Lung (tissue), 12 donors: ENCODE data around the gene B4GALT6. TPM values are rescaled to one million over a fixed set of nuclear protein-coding genes. Genes with fewer than 3 reads are reported as not detected.

ENCODE experiments used
- ATAC-seq: fragments of 200-7000 bp; cut with Tn5 transposase; one replicate; pipeline ENCODE4 v1.9.1; 2020; ENCODE audit warnings: moderate number of reproducible peaks; ENCODE audit not compliant: insufficient read depth, low FRiP score
- DNase-seq, 3 donors: peaks; one replicate each; pipeline ENCODE4 v3.0.0-alpha.2; 2013 to 2017
- H3K27ac ChIP-seq, 2 donors: one replicate each; pipeline ENCODE4 v1.5.1; 2013; ENCODE audit warnings: mild to moderate bottlenecking in 2 of 2, moderate library complexity in 2 of 2, control low read depth in 1 of 2, inconsistent platforms in 1 of 2, low read depth in 1 of 2, low read length in 1 of 2
- H3K27me3 ChIP-seq, 3 donors: one replicate each; pipeline ENCODE4 v1.5.1; 2013; ENCODE audit warnings: low read length in 2 of 3; ENCODE audit not compliant: control insufficient read depth in 3 of 3, insufficient read depth in 3 of 3
- H3K36me3 ChIP-seq, 4 donors: one replicate each; pipeline ENCODE4 v1.5.1; 2013; ENCODE audit warnings: low read length in 4 of 4, mild to moderate bottlenecking in 1 of 4, moderate library complexity in 1 of 4; ENCODE audit not compliant: control insufficient read depth in 4 of 4, insufficient read depth in 4 of 4
- H3K4me1 ChIP-seq, 5 donors: one replicate each; pipeline ENCODE4 v1.5.1; 2013; ENCODE audit warnings: low read length in 5 of 5, mild to moderate bottlenecking in 2 of 5, moderate library complexity in 1 of 5; ENCODE audit not compliant: control insufficient read depth in 5 of 5, insufficient read depth in 5 of 5
- H3K4me3 ChIP-seq: one replicate; pipeline ENCODE4 v1.5.1; 2013; ENCODE audit warnings: mild to moderate bottlenecking, control low read depth, moderate library complexity
- H3K9ac ChIP-seq, 2 donors: one replicate each; pipeline ENCODE4 v1.5.1; 2013; ENCODE audit warnings: low read length in 2 of 2, control low read depth in 1 of 2; ENCODE audit not compliant: insufficient read depth in 1 of 2
- H3K9me3 ChIP-seq, 4 donors: one replicate each; pipeline ENCODE4 v1.5.1; 2013; ENCODE audit warnings: low read length in 3 of 4, mild to moderate bottlenecking in 1 of 4, moderate library complexity in 1 of 4; ENCODE audit not compliant: control insufficient read depth in 4 of 4, insufficient read depth in 3 of 4
- WGBS, 2 donors: extraction: QIAGEN DNeasy Blood & Tissue Kit; methylation state at CpG; one replicate each; pipeline ENCODE4 v1.1.7; 2013; 5-methylcytosine and 5-hydroxymethylcytosine counted together
- polyA plus RNA-seq, 2 donors: library from polyadenylated mRNA; stranded (reverse); fragments of 200-250 nt; gene quantifications; one replicate each; pipeline ENCODE4 v1.2.1, GENCODE V29; 2013
- total RNA-seq, 2 donors: library from RNA; depleted of rRNA in 1 of 2; stranded (reverse); fragments of >200 nt in 1 of 2; gene quantifications; one replicate each; pipeline ENCODE4 v1.2.1, GENCODE V29; 2014 to 2021
- TF ChIP-seq, protein P1 (sequence below): IDR thresholded peaks from 2 replicates; pipeline ENCODE4 v1.5.1; 2012; ENCODE audit warnings: mild to moderate bottlenecking; ENCODE audit errors: control extremely low read depth, extremely low read depth
- donor health status: control.
- donor health status: control.
- donor health status: Bipolar disorder and iron deficiency.
- donor health status: healthy.
- donor health status: DM: yes; HTN: yes; CAD: no.

The B4GALT6 gene
- total and polyA plus RNA-seq, 4 donors = 0.86 to 7.5 (median 3.0) TPM

DNA sequence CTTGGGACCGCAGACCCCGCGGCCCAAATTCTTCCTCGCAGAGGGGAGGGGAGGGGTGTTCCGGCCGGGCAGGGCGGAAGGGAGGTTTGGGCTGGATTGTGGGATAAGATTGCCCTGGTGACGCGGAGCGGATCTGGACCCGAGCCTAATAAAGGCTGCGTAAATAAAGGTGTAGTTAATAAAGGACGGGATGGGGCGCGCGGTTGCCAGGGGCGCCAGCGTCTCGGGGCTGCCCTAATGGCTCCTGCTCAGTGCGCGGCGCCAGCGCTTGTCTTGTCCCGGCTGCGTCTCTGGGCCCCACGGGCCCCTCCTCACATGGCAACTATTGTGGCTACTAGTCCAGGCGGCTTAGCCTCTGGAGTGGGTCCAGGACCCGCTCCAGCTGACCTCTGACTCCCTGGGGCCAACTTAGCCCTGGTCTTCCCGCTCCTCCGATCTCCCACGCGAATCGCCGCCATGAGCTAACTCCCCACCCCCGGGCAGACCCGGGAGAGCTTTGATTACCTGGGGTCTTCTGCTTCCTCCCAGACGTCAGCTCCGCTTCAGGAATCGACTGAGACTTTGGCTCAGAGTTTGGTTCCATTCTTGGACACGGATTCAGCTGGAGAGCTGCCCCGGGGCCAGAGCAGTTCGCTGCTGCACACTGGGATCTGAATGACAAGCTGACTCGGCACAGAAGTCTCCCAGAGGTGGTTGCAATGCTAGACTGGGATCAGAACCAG, 39.8 kb upstream of the B4GALT6 start:
- Histone ChIP-seq H3K4me1 (peaks cover 0 to 10% (median 0%) of the 10 kb centered on the region in 5 donors), H3K4me3 (peak overlapping the region; percentile 36), H3K9ac (peak overlapping the region; percentile 65 to 71), H3K36me3 (no peaks in the 10 kb centered on the region), H3K27me3 (no peaks in the 10 kb centered on the region), H3K9me3 (peaks cover 0 to 3% (median 0%) of the 10 kb centered on the region in 4 donors), H3K27ac (peak overlapping the region in 1 of 2 donors; percentile 60)
- TF ChIP-seq, protein P1, sequence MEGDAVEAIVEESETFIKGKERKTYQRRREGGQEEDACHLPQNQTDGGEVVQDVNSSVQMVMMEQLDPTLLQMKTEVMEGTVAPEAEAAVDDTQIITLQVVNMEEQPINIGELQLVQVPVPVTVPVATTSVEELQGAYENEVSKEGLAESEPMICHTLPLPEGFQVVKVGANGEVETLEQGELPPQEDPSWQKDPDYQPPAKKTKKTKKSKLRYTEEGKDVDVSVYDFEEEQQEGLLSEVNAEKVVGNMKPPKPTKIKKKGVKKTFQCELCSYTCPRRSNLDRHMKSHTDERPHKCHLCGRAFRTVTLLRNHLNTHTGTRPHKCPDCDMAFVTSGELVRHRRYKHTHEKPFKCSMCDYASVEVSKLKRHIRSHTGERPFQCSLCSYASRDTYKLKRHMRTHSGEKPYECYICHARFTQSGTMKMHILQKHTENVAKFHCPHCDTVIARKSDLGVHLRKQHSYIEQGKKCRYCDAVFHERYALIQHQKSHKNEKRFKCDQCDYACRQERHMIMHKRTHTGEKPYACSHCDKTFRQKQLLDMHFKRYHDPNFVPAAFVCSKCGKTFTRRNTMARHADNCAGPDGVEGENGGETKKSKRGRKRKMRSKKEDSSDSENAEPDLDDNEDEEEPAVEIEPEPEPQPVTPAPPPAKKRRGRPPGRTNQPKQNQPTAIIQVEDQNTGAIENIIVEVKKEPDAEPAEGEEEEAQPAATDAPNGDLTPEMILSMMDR = no peak
- DNase-seq (peak; percentile 33 to 49 (median 36)), ATAC-seq (peak; percentile 13)
- 8 to 11% methylated on average over 42 to 43 of the region's 43 CpGs for WGBS, 2 donors

DNA sequence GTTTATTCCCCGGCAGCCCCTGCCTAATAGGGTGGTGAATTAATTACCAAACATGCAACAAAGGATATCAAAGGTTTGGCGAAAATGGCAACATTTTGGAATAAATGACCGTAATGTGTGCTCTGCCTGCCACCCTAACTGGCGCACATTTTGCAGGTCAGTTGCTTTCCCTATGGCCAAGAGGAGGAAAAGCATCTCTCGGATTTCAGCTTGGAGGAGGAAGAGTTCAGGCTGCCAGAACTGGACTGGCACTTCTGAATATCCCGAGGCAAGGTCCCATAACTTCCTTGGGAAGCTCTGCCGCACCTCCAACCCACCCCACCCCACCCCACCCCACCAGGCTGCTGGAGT, 39.2 kb upstream of the B4GALT6 start:
- TF ChIP-seq, protein P1 = no peak
- DNase-seq (peak in 1 of 3 donors; percentile 11), ATAC-seq (no peak)
- Histone ChIP-seq H3K36me3 (no peaks in the 10 kb centered on the region), H3K9ac (no peak overlapping the region), H3K27me3 (no peaks in the 10 kb centered on the region), H3K27ac (no peak overlapping the region), H3K4me1 (peaks cover 0 to 10% (median 0%) of the 10 kb centered on the region in 5 donors), H3K9me3 (peaks cover 0 to 3% (median 0%) of the 10 kb centered on the region in 4 donors), H3K4me3 (no peak overlapping the region)
- WGBS, 2 donors = 53 to 71% methylated on average over 7 of the region's 7 CpGs

DNA sequence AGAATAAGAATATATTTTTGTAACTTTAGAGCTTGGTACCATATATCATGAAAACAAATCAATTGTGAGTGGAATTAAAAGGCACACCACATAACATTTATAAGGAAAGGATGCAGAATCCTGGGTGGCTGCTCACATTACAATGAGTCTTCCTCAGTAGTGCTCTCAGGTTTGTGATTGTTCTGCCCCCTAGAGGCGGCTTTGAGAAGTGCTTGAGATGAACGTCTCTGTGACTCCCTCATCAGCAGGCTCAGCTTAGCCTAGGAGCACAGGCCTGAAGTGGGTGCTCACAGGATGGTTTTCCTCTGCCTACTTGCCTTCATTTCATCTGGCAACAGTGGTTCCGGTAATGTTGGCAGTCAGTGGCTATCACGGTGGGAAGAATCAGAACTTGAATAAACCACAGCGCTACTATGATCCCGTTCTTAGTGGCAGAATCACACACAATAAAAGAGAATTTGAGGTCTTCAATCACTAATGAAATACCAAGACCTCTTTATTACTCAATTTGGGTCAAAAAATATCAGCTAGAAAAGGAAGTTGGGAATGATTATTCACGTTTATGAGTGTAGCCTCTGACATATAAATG, 38.1 kb upstream of the B4GALT6 start:
- WGBS, 2 donors = 29 to 34% methylated on average over 7 of the region's 7 CpGs
- H3K9ac ChIP-seq = no peak overlapping the region
- DNase-seq (peak; percentile 79 to 84 (median 84)), ATAC-seq (peak; percentile 84)
- no peak overlapping the region for H3K27ac ChIP-seq
- H3K4me1 ChIP-seq = peaks cover 0 to 10% (median 0%) of the 10 kb centered on the region in 5 donors
- H3K27me3 ChIP-seq = no peaks in the 10 kb centered on the region
- no peaks in the 10 kb centered on the region for H3K36me3 ChIP-seq
- TF ChIP-seq, protein P1 = peak; percentile 59
- H3K9me3 ChIP-seq = peaks cover 0 to 3% (median 0%) of the 10 kb centered on the region in 4 donors
- H3K4me3 ChIP-seq = no peak overlapping the region
